SK-N-SH treated with all-trans-retinoic acid at 6 μM for 48 hours (cell line): ENCODE results near the gene USP14.

Experiments used
- ATAC-seq: fragments of 200-7000 bp; cut with Tn5 transposase; 3 replicates; pipeline ENCODE4 v1.9.1; 2020; ENCODE audit warnings: mild to moderate bottlenecking, moderate library complexity
- ARNTL ChIP-seq: fragments of 450-650 bp; formaldehyde crosslinking; IDR thresholded peaks from 2 replicates; pipeline ENCODE4 v1.5.0; 2020; ENCODE audit warnings: low read depth, mild to moderate bottlenecking, moderate library complexity, borderline replicate concordance
- CSDC2 ChIP-seq: fragments of 250-450 bp; sonication (Bioruptor Pico); IDR thresholded peaks from 2 replicates; pipeline ENCODE4 v1.5.0; 2020; ENCODE audit warnings: mild to moderate bottlenecking, moderate library complexity
- GLIS3 ChIP-seq: fragments of 250-450 bp; sonication (Bioruptor Pico); IDR thresholded peaks from 2 replicates; pipeline ENCODE4 v1.5.0; 2020; ENCODE audit warnings: mild to moderate bottlenecking, moderate library complexity
- OSR1 ChIP-seq: fragments of 250-450 bp; sonication (Bioruptor Pico); IDR thresholded peaks from 2 replicates; pipeline ENCODE4 v1.8.0; 2022; ENCODE audit warnings: moderate library complexity, mild to moderate bottlenecking, inconsistent platforms
- PPARA ChIP-seq: fragments of 250-450 bp; sonication (Bioruptor Pico); IDR thresholded peaks from 2 replicates; pipeline ENCODE4 v1.5.0; 2020; ENCODE audit warnings: mild to moderate bottlenecking, borderline replicate concordance
- SNAI2 ChIP-seq: fragments of 250-450 bp; sonication (Bioruptor Pico); IDR thresholded peaks from 2 replicates; pipeline ENCODE4 v1.5.0; 2020; ENCODE audit warnings: mild to moderate bottlenecking, moderate library complexity
- TCF4 ChIP-seq: fragments of 250-450 bp; sonication (Bioruptor Pico); IDR thresholded peaks from 2 replicates; pipeline ENCODE4 v1.8.0; 2021; ENCODE audit warnings: mild to moderate bottlenecking, moderate library complexity, borderline replicate concordance
- ZC3H10 ChIP-seq: fragments of 250-450 bp; sonication (Bioruptor Pico); IDR thresholded peaks from 2 replicates; pipeline ENCODE4 v1.5.1; 2021; ENCODE audit warnings: mild to moderate bottlenecking, moderate library complexity
- ZFP3 ChIP-seq: fragments of 250-450 bp; sonication (Bioruptor Pico); IDR thresholded peaks from 2 replicates; pipeline ENCODE4 v1.5.0; 2020; ENCODE audit warnings: mild to moderate bottlenecking, moderate library complexity
- ZNF565 ChIP-seq: fragments of 450-650 bp; formaldehyde crosslinking; conservative IDR thresholded peaks from 2 replicates; pipeline ENCODE4 v1.5.0; 2020; ENCODE audit warnings: low read depth, mild to moderate bottlenecking, moderate library complexity
- ZNF70 ChIP-seq: fragments of 450-650 bp; formaldehyde crosslinking; IDR thresholded peaks from 2 replicates; pipeline ENCODE4 v1.5.0; 2020; ENCODE audit warnings: mild to moderate bottlenecking, moderate library complexity
- ZNF8 ChIP-seq: fragments of 450-650 bp; formaldehyde crosslinking; IDR thresholded peaks from 2 replicates; pipeline ENCODE4 v1.5.0; 2020; ENCODE audit warnings: mild to moderate bottlenecking, moderate library complexity
- TF ChIP-seq, protein P1 (sequence below): fragments of 250-450 bp; sonication (Bioruptor Pico); IDR thresholded peaks from 2 replicates; pipeline ENCODE4 v1.5.0; 2020; ENCODE audit warnings: mild to moderate bottlenecking, moderate library complexity
- TF ChIP-seq, protein P2 (sequence below): fragments of 250-450 bp; sonication (Bioruptor Pico); IDR thresholded peaks from 2 replicates; pipeline ENCODE4 v1.8.0; 2021; ENCODE audit warnings: low read depth, mild to moderate bottlenecking, moderate library complexity, borderline replicate concordance
- TF ChIP-seq, protein P3 (sequence below): fragments of 250-450 bp; sonication (Bioruptor Pico); IDR thresholded peaks from 2 replicates; pipeline ENCODE4 v1.5.1; 2021; ENCODE audit warnings: mild to moderate bottlenecking, moderate library complexity
- TF ChIP-seq, protein P4 (sequence below): fragments of 250-450 bp; sonication (Bioruptor Pico); IDR thresholded peaks from 2 replicates; pipeline ENCODE4 v1.8.0; 2020; ENCODE audit warnings: mild to moderate bottlenecking, moderate library complexity, borderline replicate concordance

The USP14 gene

DNA sequence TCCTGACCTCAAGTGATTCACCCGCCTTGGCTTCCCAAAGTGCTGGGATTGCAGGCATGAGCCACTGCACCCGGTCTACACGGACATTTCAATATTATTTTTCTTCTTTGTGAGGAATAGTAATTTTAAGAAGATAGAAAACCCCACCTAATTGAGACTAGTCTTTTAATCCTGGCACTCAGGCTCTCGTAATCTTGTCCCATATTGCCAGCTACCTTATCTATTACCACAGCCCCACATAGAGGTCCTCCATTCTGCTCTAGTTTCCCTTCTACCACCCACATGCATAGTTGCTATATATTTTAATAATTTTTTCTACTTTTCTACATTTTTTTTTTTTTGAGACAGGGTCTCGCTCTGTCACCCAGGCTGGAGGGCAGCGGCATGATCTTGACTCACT, 9.5 kb upstream of the USP14 start:
- TF ChIP-seq ZNF8, result no peak
- no peak for TF ChIP-seq ARNTL
- TF ChIP-seq SNAI2 (CRISPR knock-in tag), result no peak
- TF ChIP-seq, protein P1, sequence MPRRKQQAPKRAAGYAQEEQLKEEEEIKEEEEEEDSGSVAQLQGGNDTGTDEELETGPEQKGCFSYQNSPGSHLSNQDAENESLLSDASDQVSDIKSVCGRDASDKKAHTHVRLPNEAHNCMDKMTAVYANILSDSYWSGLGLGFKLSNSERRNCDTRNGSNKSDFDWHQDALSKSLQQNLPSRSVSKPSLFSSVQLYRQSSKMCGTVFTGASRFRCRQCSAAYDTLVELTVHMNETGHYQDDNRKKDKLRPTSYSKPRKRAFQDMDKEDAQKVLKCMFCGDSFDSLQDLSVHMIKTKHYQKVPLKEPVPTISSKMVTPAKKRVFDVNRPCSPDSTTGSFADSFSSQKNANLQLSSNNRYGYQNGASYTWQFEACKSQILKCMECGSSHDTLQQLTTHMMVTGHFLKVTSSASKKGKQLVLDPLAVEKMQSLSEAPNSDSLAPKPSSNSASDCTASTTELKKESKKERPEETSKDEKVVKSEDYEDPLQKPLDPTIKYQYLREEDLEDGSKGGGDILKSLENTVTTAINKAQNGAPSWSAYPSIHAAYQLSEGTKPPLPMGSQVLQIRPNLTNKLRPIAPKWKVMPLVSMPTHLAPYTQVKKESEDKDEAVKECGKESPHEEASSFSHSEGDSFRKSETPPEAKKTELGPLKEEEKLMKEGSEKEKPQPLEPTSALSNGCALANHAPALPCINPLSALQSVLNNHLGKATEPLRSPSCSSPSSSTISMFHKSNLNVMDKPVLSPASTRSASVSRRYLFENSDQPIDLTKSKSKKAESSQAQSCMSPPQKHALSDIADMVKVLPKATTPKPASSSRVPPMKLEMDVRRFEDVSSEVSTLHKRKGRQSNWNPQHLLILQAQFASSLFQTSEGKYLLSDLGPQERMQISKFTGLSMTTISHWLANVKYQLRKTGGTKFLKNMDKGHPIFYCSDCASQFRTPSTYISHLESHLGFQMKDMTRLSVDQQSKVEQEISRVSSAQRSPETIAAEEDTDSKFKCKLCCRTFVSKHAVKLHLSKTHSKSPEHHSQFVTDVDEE (CRISPR knock-in tag), result no peak
- TF ChIP-seq, protein P2, sequence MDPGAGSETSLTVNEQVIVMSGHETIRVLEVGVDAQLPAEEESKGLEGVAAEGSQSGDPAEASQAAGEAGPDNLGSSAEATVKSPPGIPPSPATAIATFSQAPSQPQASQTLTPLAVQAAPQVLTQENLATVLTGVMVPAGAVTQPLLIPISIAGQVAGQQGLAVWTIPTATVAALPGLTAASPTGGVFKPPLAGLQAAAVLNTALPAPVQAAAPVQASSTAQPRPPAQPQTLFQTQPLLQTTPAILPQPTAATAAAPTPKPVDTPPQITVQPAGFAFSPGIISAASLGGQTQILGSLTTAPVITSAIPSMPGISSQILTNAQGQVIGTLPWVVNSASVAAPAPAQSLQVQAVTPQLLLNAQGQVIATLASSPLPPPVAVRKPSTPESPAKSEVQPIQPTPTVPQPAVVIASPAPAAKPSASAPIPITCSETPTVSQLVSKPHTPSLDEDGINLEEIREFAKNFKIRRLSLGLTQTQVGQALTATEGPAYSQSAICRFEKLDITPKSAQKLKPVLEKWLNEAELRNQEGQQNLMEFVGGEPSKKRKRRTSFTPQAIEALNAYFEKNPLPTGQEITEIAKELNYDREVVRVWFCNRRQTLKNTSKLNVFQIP (CRISPR knock-in tag), result no peak
- no peak for TF ChIP-seq GLIS3 (CRISPR knock-in tag)
- TF ChIP-seq, protein P3, sequence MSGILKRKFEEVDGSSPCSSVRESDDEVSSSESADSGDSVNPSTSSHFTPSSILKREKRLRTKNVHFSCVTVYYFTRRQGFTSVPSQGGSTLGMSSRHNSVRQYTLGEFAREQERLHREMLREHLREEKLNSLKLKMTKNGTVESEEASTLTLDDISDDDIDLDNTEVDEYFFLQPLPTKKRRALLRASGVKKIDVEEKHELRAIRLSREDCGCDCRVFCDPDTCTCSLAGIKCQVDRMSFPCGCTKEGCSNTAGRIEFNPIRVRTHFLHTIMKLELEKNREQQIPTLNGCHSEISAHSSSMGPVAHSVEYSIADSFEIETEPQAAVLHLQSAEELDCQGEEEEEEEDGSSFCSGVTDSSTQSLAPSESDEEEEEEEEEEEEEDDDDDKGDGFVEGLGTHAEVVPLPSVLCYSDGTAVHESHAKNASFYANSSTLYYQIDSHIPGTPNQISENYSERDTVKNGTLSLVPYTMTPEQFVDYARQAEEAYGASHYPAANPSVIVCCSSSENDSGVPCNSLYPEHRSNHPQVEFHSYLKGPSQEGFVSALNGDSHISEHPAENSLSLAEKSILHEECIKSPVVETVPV (CRISPR knock-in tag), result no peak
- TF ChIP-seq ZFP3, result no peak
- TF ChIP-seq, protein P4, sequence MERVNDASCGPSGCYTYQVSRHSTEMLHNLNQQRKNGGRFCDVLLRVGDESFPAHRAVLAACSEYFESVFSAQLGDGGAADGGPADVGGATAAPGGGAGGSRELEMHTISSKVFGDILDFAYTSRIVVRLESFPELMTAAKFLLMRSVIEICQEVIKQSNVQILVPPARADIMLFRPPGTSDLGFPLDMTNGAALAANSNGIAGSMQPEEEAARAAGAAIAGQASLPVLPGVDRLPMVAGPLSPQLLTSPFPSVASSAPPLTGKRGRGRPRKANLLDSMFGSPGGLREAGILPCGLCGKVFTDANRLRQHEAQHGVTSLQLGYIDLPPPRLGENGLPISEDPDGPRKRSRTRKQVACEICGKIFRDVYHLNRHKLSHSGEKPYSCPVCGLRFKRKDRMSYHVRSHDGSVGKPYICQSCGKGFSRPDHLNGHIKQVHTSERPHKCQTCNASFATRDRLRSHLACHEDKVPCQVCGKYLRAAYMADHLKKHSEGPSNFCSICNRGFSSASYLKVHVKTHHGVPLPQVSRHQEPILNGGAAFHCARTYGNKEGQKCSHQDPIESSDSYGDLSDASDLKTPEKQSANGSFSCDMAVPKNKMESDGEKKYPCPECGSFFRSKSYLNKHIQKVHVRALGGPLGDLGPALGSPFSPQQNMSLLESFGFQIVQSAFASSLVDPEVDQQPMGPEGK (CRISPR knock-in tag), result no peak
- TF ChIP-seq TCF4, result no peak
- TF ChIP-seq ZC3H10 (CRISPR knock-in tag), result no peak
- no peak for TF ChIP-seq CSDC2 (CRISPR knock-in tag)
- no peak for ATAC-seq

DNA sequence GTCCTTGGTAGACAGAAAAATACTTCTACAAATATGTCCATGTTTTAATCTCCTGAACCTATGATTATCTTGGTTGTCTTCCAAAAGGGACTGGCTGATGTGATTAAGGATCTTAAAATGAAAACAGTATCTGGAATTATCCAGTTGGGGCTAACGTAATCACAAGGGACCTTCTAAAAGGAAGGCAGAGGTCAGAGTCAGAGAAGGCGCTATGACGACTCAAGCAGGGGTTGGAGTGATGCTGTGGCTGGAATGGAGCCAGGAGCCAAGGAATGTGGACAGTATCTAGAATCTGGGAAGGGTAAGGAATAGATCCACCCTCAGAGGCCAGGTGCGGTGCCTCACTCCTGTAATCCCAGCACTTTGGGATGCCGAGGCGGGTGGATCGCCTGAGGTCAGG, 4.2 kb upstream of the USP14 start:
- no peak for ATAC-seq
- no peak for TF ChIP-seq PPARA (CRISPR knock-in tag)
- TF ChIP-seq ZNF565 (CRISPR knock-in tag), result no peak
- TF ChIP-seq ARNTL, result no peak
- TF ChIP-seq ZC3H10 (CRISPR knock-in tag), result no peak
- TF ChIP-seq, protein P1 (CRISPR knock-in tag), result no peak
- TF ChIP-seq ZFP3, result no peak
- no peak for TF ChIP-seq ZNF70 (CRISPR knock-in tag)
- TF ChIP-seq, protein P4 (CRISPR knock-in tag), result no peak
- TF ChIP-seq OSR1 (CRISPR knock-in tag), result no peak
- TF ChIP-seq TCF4, result no peak
- TF ChIP-seq, protein P2 (CRISPR knock-in tag), result no peak
